PC-9 (cell line): ENCODE results near the gene ANKFY1. TPM values are rescaled to one million over a fixed set of nuclear protein-coding genes. Genes with fewer than 3 reads are reported as not detected.

Experiments
- BruUV-seq: library from RNA; stranded (reverse); fragments of 400-500 nt; replicated peaks from 2 replicates; lab custom pipeline; 2021; lab: Mats Ljungman, UMichigan
- CTCF ChIA-PET: fragments of 300-600 bp; sonication (Branson Sonifier 250); formaldehyde crosslinking; loops from one replicate; lab custom pipeline; 2022; ENCODE audit warnings: antibody characterized with exemption; lab: Charles Lee
- POLR2A ChIA-PET: fragments of 300-600 bp; sonication (Branson Sonifier 250); formaldehyde crosslinking; loops from one replicate; lab custom pipeline; 2022; ENCODE audit warnings: antibody characterized with exemption; ENCODE audit not compliant: unreplicated experiment; lab: Charles Lee
- DNase-seq, 2 experiments: peaks; one replicate each; pipeline versions ENCODE4 v3.0.0 to v3.0.0-alpha.2; 2015 to 2022; ENCODE audit warnings: mixed read lengths in 1 of 2
- H2AFZ ChIP-seq: fragments of 200-600 bp; sonication (generic); 2 replicates; pipeline ENCODE4 v1.8.1; 2017; ENCODE audit warnings: antibody characterized with exemption
- H3F3A ChIP-seq: fragments of 200-600 bp; sonication (generic); 2 replicates; pipeline ENCODE4 v1.8.1; 2017; ENCODE audit warnings: antibody characterized with exemption, mild to moderate bottlenecking, low read depth; ENCODE audit not compliant: insufficient read depth
- H3K27ac ChIP-seq: fragments of 200-600 bp; sonication (generic); 2 replicates; pipeline ENCODE4 v1.6.1; 2016; ENCODE audit warnings: mixed run types
- H3K27me3 ChIP-seq: fragments of 200-600 bp; sonication (generic); 2 replicates; pipeline ENCODE4 v1.6.1; 2016; ENCODE audit warnings: low read depth, mixed run types; ENCODE audit not compliant: insufficient read depth
- H3K36me3 ChIP-seq: fragments of 200-600 bp; sonication (generic); 2 replicates; pipeline ENCODE4 v1.6.1; 2016; ENCODE audit warnings: low read depth, mixed run types
- H3K4me1 ChIP-seq: fragments of 200-600 bp; sonication (generic); replicated peaks from 2 replicates; pipeline ENCODE4 v1.6.1; 2016; ENCODE audit warnings: mixed run types; ENCODE audit not compliant: insufficient read depth
- H3K4me2 ChIP-seq: fragments of 200-600 bp; sonication (generic); 2 replicates; pipeline ENCODE4 v1.6.1; 2017; ENCODE audit warnings: mixed run types
- H3K4me3 ChIP-seq: fragments of 200-600 bp; sonication (generic); 2 replicates; pipeline ENCODE4 v1.6.1; 2016; ENCODE audit warnings: mixed run types
- H3K79me2 ChIP-seq: fragments of 200-600 bp; sonication (generic); 2 replicates; pipeline ENCODE4 v1.6.1; 2017; ENCODE audit warnings: low read depth, mixed run types
- H3K9me2 ChIP-seq: fragments of 200-600 bp; sonication (generic); 2 replicates; pipeline ENCODE4 v1.8.1; 2017; ENCODE audit warnings: mild to moderate bottlenecking; ENCODE audit not compliant: insufficient read depth
- H3K9me3 ChIP-seq: fragments of 200-600 bp; sonication (generic); 2 replicates; pipeline ENCODE4 v1.8.1; 2016; ENCODE audit warnings: low read depth; ENCODE audit not compliant: insufficient read depth
- H4K20me1 ChIP-seq: fragments of 200-600 bp; sonication (generic); 2 replicates; pipeline ENCODE4 v1.8.1; 2017; ENCODE audit not compliant: insufficient read depth
- CTCF ChIP-seq: fragments of 200-600 bp; sonication (generic); conservative IDR thresholded peaks from 2 replicates; pipeline ENCODE4 v1.6.1; 2017; ENCODE audit warnings: mixed run types, antibody characterized with exemption, mild to moderate bottlenecking, moderate library complexity
- EZH2 ChIP-seq: fragments of 200-600 bp; sonication (generic); IDR thresholded peaks from 2 replicates; pipeline ENCODE4 v1.8.0; 2017; ENCODE audit warnings: antibody characterized with exemption, low read depth
- intact Hi-C: fragments of 100-400 bp; cut with micrococcal nuclease; formaldehyde crosslinking; loops from one replicate; pipeline ENCODE4 v1.10.0; 2022; ENCODE audit not compliant: unreplicated experiment
- total RNA-seq: library from RNA; stranded (reverse); gene quantifications from 2 replicates; pipeline ENCODE4 v1.2.3, GENCODE V29; 2021

ANKFY1 gene
- total RNA-seq, 1 experiment from 2014 or later, result 63.9 TPM

- Histone ChIP-seq H3F3A (peaks cover 10% of the 10 kb centered on the region), H3K4me1 (peaks cover 14% of the 10 kb centered on the region), H3K36me3 (no peaks in the 10 kb centered on the region), H2AFZ (no peak overlapping the region), H3K27me3 (no peaks in the 10 kb centered on the region), H4K20me1 (no peaks in the 10 kb centered on the region), H3K27ac (no peak overlapping the region), H3K79me2 (no peaks in the 10 kb centered on the region), H3K9me3 (no peaks in the 10 kb centered on the region), H3K9me2 (no peaks in the 10 kb centered on the region), H3K4me3 (no peak overlapping the region), H3K4me2 (no peak overlapping the region)
- CTCF ChIA-PET, result no interaction called here
- BruUV-seq, result no TSS peak
- TF ChIP-seq CTCF, result no peak
- no peak for TF ChIP-seq EZH2
- intact Hi-C loops, result no loop called here
- no peak for DNase-seq
- POLR2A ChIA-PET, result no interaction called here
Observed at GRCh38 chr17:4155980-4156620, 107.7 kb downstream of the ANKFY1 start.

DNA sequence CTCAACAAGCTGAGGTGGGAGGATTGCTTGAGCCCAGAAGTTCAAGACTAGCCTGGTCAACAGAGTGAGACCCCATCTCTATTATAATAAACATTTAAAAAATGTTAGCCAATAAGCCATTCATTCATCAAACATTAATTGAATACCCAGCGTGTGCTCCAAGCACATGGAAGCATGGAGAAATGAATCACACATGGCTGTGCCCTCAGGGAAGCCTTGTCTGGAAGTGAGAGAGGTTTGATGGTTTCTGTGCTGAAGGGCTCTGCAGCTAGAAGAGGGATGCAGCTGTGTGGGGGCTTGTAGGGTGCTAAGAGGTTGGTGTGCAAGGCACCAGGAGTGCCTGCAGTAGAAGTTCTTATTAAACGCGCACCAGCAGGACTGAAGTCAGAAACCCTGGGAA, 109.6 kb downstream of the ANKFY1 start:
- TF ChIP-seq EZH2, result no peak
- no peak for TF ChIP-seq CTCF
- DNase-seq, result no peak
- BruUV-seq, result no TSS peak

DNA sequence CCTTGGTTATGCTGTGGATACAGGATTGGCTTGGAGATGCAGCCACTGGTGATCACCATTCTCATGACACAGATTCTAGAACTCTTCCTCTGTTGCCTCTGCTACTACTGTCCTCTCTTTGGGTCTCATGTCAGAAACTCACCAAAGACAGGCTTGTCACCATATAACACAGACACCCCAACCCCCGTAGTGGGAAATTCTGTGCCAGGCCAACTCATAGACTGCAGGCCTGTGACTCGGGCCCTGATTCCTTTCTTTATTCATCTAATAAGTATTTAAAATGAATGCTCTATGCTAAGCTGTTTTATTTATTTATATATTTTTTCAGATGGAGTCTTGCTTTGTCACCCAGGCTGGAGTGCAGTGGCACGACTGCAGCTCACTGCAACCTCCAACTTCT, 111.3 kb downstream of the ANKFY1 start:
- Histone ChIP-seq H3K79me2 (no peaks in the 10 kb centered on the region), H3F3A (no peaks in the 10 kb centered on the region; the same call in none of the 2 replicates), H3K36me3 (no peaks in the 10 kb centered on the region), H3K9me3 (no peaks in the 10 kb centered on the region), H3K9me2 (no peaks in the 10 kb centered on the region), H3K4me3 (no peak overlapping the region), H3K27me3 (no peaks in the 10 kb centered on the region), H4K20me1 (no peaks in the 10 kb centered on the region), H3K4me2 (no peak overlapping the region), H3K4me1 (no peaks in the 10 kb centered on the region), H3K27ac (no peak overlapping the region), H2AFZ (no peak overlapping the region)
- ChIA-PET POLR2A (no interaction called here), CTCF (no interaction called here)
- no peak for TF ChIP-seq CTCF
- TF ChIP-seq EZH2, result no peak
- no peak for DNase-seq
- no TSS peak for BruUV-seq
- intact Hi-C loops, result no loop called here

More for the DNA sequence above, 109.6 kb downstream of the ANKFY1 start:
- no peaks in the 10 kb centered on the region for H3K9me3 ChIP-seq
- no peak overlapping the region for H3K4me3 ChIP-seq
- H4K20me1 ChIP-seq, result no peaks in the 10 kb centered on the region
- ChIA-PET CTCF (no interaction called here), POLR2A (no interaction called here)
- H3K79me2 ChIP-seq, result no peaks in the 10 kb centered on the region
- H3K4me2 ChIP-seq, result no peak overlapping the region
- H2AFZ ChIP-seq, result no peak overlapping the region
- no peaks in the 10 kb centered on the region for H3K27me3 ChIP-seq
- no peaks in the 10 kb centered on the region for H3K36me3 ChIP-seq
- H3K4me1 ChIP-seq, result no peaks in the 10 kb centered on the region
- no peaks in the 10 kb centered on the region for H3K9me2 ChIP-seq
- H3F3A ChIP-seq, result no peaks in the 10 kb centered on the region; the same call in none of the 2 replicates
- intact Hi-C loops, result no loop called here
- H3K27ac ChIP-seq, result no peak overlapping the region
